Keratinocyte (primary cell): Measurements from ENCODE around the gene FMN2.

Experiments
- CTCF ChIP-seq, 3 experiments: IDR thresholded peaks in 1 of 3; conservative IDR thresholded peaks in 1 of 3; optimal IDR thresholded peaks in 1 of 3; 2 replicates in 2 of 3; 3 replicates in 1 of 3; pipeline versions ENCODE3 to v1.5.1; 2011; ENCODE audit warnings: low read length in 3 of 3, mild to moderate bottlenecking in 3 of 3, moderate library complexity in 2 of 3, control low read depth in 1 of 3, inconsistent platforms in 1 of 3; ENCODE audit not compliant: insufficient read depth in 2 of 3; ENCODE audit errors: extremely low read depth in 1 of 3
- EZH2 ChIP-seq: IDR thresholded peaks from one replicate; pipeline ENCODE4 v1.6.1; 2012; ENCODE audit warnings: inconsistent platforms, mild to moderate bottlenecking, low read length, moderate library complexity

- TF ChIP-seq EZH2 = no peak
- TF ChIP-seq CTCF (optimal IDR thresholded peaks at IDR 0.05 in 1 of 3, IDR thresholded peaks at IDR 0.05 in 1 of 3, conservative IDR thresholded peaks at IDR 0.05 in 1 of 3; ENCODE audit: extremely low read depth in 1 of 3, insufficient read depth in 2 of 3, low read length in 3 of 3) = no peak
These were observed 363.6 kb downstream of the FMN2 start for GRCh38 chr1:240455228-240455821.
